Astrocyte (in vitro differentiated cells and primary cell): ENCODE data around the gene POLA1.

Source experiments
- EZH2 ChIP-seq: IDR thresholded peaks from 2 replicates; pipeline ENCODE4 v1.6.1; 2012; ENCODE audit warnings: mild to moderate bottlenecking, low read length, inconsistent platforms; ENCODE audit not compliant: insufficient read depth
- TF ChIP-seq, protein P1 (sequence below): IDR thresholded peaks from 2 replicates; pipeline ENCODE4 v1.5.1; 2011; ENCODE audit warnings: low read depth, mild to moderate bottlenecking, inconsistent platforms, low read length, moderate library complexity; ENCODE audit not compliant: insufficient read depth

DNA sequence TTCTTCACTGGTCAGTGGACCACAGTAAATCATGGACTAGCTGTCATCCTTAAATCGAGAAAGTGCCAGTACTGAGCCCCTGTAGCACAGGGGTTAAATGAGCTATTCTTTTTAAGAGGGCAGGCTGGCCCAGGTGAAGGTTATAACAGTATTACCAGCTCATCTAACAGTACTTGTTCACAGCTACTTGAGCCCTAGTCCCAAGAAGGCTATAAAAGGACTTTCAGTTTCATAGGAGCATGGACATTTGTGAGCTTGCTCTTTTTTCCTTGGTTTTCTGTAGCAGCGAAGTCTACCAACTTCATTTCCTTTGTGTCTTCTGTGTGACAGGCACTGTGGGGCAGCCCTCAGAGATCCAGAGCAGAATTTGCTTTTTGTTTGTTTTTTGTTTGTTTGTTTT lies 261.0 kb downstream of the POLA1 start:
- TF ChIP-seq, protein P1, sequence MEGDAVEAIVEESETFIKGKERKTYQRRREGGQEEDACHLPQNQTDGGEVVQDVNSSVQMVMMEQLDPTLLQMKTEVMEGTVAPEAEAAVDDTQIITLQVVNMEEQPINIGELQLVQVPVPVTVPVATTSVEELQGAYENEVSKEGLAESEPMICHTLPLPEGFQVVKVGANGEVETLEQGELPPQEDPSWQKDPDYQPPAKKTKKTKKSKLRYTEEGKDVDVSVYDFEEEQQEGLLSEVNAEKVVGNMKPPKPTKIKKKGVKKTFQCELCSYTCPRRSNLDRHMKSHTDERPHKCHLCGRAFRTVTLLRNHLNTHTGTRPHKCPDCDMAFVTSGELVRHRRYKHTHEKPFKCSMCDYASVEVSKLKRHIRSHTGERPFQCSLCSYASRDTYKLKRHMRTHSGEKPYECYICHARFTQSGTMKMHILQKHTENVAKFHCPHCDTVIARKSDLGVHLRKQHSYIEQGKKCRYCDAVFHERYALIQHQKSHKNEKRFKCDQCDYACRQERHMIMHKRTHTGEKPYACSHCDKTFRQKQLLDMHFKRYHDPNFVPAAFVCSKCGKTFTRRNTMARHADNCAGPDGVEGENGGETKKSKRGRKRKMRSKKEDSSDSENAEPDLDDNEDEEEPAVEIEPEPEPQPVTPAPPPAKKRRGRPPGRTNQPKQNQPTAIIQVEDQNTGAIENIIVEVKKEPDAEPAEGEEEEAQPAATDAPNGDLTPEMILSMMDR: no peak
- TF ChIP-seq EZH2: no peak
